ENCODE data around the gene SPON2. TPM values are rescaled to one million over a fixed set of nuclear protein-coding genes. Genes with fewer than 3 reads are reported as not detected.
"Not testable (repeated sequence)": the region's sequence is repeated elsewhere in the genome, so short reads cannot be mapped to it uniquely, and the experiment has no call there.

The SPON2 gene
- total RNA-seq, 3 donors from 2014 or later = 19.6 to 42.1 (median 41.4) TPM

- Histone ChIP-seq H3K9me3 (no peaks in the 10 kb centered on the region), H3K4me1 (ENCODE audit: low read depth) (no peaks in the 10 kb centered on the region), H3K36me3 (ENCODE audit: low read depth) (no peaks in the 10 kb centered on the region), H3K4me3 (no peak overlapping the region)
- peak; percentile 91 for ATAC-seq
- no peak for TF ChIP-seq CTCF (IDR thresholded peaks at IDR 0.05)
- DNase-seq = peak in 2 of 3 donors; percentile 28 to 38
- intact Hi-C loops (cut with DNase I, micrococcal nuclease) = loop anchor here (10.0 kb wide), 2 partner anchors 129 to 219 kb away; no protein-coding TSS in a partner anchor
Observed at GRCh38 chr4:1136048-1136447, 36.3 kb downstream of the SPON2 start.

- ATAC-seq (no peak), DNase-seq (no peak)
- H3K4me3 ChIP-seq = no peak overlapping the region
- no peaks in the 10 kb centered on the region for H3K9me3 ChIP-seq
- H3K36me3 ChIP-seq (ENCODE audit: low read depth) = no peaks in the 10 kb centered on the region
- no peaks in the 10 kb centered on the region for H3K4me1 ChIP-seq (ENCODE audit: low read depth)
- TF ChIP-seq CTCF (IDR thresholded peaks at IDR 0.05) = no peak
- intact Hi-C loops (cut with DNase I, micrococcal nuclease) = loop anchor here (10.0 kb wide), 2 partner anchors 132 to 222 kb away; no protein-coding TSS in a partner anchor
Observed at GRCh38 chr4:1133033-1133432, 39.4 kb downstream of the SPON2 start.

- ATAC-seq (peak; percentile 99), DNase-seq (peak; percentile 63 to 81 (median 69))
- TF ChIP-seq CTCF (IDR thresholded peaks at IDR 0.05) = peak; percentile 99
- Histone ChIP-seq H3K4me3 (no peak overlapping the region), H3K9me3 (no peaks in the 10 kb centered on the region), H3K4me1 (ENCODE audit: low read depth) (no peaks in the 10 kb centered on the region), H3K36me3 (ENCODE audit: low read depth) (no peaks in the 10 kb centered on the region)
- intact Hi-C loops (cut with DNase I, micrococcal nuclease) = loop anchor here (10.0 kb wide), 2 partner anchors 134 to 224 kb away; no protein-coding TSS in a partner anchor
Observed at GRCh38 chr4:1130316-1131186, 41.8 kb downstream of the SPON2 start.

GRCh38 chr4:1126506-1126905, 45.9 kb downstream of the SPON2 start:
- no peak for ATAC-seq
- no peak for DNase-seq
- no peak for TF ChIP-seq CTCF (IDR thresholded peaks at IDR 0.05)

GRCh38 chr4:1125466-1125865, 46.9 kb downstream of the SPON2 start:
- ATAC-seq; DNase-seq; H3K4me1 ChIP-seq (ENCODE audit: low read depth); intact Hi-C loops (cut with DNase I, micrococcal nuclease); H3K9me3 ChIP-seq; H3K36me3 ChIP-seq (ENCODE audit: low read depth); H3K4me3 ChIP-seq: not testable (repeated sequence)

More at GRCh38 chr4:1126506-1126905, 45.9 kb downstream of the SPON2 start:
- Histone ChIP-seq H3K4me1 (ENCODE audit: low read depth) (no peaks in the 10 kb centered on the region), H3K4me3 (no peak overlapping the region), H3K36me3 (ENCODE audit: low read depth) (no peaks in the 10 kb centered on the region), H3K9me3 (no peaks in the 10 kb centered on the region)
- intact Hi-C loops (cut with DNase I, micrococcal nuclease) = no loop called here

- intact Hi-C loops (cut with DNase I, micrococcal nuclease) = no loop called here
- no peak for TF ChIP-seq CTCF (IDR thresholded peaks at IDR 0.05)
- no peaks in the 10 kb centered on the region for H3K36me3 ChIP-seq (ENCODE audit: low read depth)
- DNase-seq (no peak), ATAC-seq (no peak)
- no peak overlapping the region for H3K4me3 ChIP-seq
- no peaks in the 10 kb centered on the region for H3K4me1 ChIP-seq (ENCODE audit: low read depth)
- H3K9me3 ChIP-seq = no peaks in the 10 kb centered on the region
Observed at GRCh38 chr4:1124818-1125217, 47.6 kb downstream of the SPON2 start.
